SU-DHL-6 (cell line): ENCODE measurements around the gene ZBTB8B.
"Not testable (repeated sequence)": the region's sequence is repeated elsewhere in the genome, so short reads cannot be mapped to it uniquely, and the experiment has no call there.

Source experiments
- CTCF ChIP-seq: fragments of 200-600 bp; sonication (generic); IDR thresholded peaks from one replicate; pipeline ENCODE4 v1.5.1; 2017; ENCODE audit warnings: antibody characterized with exemption, mild to moderate bottlenecking, low read length, moderate library complexity; ENCODE audit not compliant: insufficient read depth, poor library complexity, severe bottlenecking
- EZH2phosphoT487 ChIP-seq: fragments of 200-600 bp; sonication (generic), shearing (Covaris generic); conservative IDR thresholded peaks from 2 replicates; pipeline ENCODE4 v1.6.1; 2018; ENCODE audit warnings: mild to moderate bottlenecking, antibody characterized with exemption, low read length, moderate library complexity, mixed read lengths

- not testable (repeated sequence) for TF ChIP-seq CTCF, EZH2phosphoT487
Measured at GRCh38 chr1:32458798-32459197, 6.1 kb upstream of the ZBTB8B start.
